ENCODE measurements around the gene PLK1.

PLK1 gene

DNA sequence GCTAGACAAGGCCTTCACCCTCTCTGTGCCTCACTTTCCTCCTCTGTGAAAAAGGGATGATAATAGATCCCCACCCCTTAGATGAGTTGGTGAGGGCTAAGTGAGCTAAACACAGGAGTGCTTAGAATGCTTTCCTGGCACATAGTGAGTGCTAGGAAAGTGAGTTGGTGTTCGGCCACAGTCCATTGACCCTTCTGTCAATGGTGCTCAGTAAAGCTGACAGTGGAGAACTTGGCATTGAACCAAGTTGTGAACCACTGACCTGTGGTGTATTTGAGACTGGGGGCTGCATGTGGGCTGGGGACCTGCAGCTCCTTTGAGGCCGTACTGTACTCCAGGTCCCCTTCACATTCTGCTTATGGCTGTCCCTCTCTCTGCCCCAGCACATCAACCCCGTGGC, 4.8 kb downstream of the PLK1 start:
- no peaks in the 10 kb centered on the region for H3K9me3 ChIP-seq (replicated peaks; ENCODE audit: insufficient read depth, low read length)
- no peak overlapping the region for H2AFZ ChIP-seq (ENCODE audit: low read length)
- no peaks in the 10 kb centered on the region for H3K9me2 ChIP-seq (replicated peaks; ENCODE audit: insufficient read depth, low read length)
- TF ChIP-seq, protein P1, sequence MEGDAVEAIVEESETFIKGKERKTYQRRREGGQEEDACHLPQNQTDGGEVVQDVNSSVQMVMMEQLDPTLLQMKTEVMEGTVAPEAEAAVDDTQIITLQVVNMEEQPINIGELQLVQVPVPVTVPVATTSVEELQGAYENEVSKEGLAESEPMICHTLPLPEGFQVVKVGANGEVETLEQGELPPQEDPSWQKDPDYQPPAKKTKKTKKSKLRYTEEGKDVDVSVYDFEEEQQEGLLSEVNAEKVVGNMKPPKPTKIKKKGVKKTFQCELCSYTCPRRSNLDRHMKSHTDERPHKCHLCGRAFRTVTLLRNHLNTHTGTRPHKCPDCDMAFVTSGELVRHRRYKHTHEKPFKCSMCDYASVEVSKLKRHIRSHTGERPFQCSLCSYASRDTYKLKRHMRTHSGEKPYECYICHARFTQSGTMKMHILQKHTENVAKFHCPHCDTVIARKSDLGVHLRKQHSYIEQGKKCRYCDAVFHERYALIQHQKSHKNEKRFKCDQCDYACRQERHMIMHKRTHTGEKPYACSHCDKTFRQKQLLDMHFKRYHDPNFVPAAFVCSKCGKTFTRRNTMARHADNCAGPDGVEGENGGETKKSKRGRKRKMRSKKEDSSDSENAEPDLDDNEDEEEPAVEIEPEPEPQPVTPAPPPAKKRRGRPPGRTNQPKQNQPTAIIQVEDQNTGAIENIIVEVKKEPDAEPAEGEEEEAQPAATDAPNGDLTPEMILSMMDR (IDR thresholded peaks at IDR 0.05; ENCODE audit: low read length), result no peak
- H3K9ac ChIP-seq (ENCODE audit: low read length), result no peak overlapping the region
- peaks cover 10% of the 10 kb centered on the region for H3K4me1 ChIP-seq (ENCODE audit: low read length)
- no peaks in the 10 kb centered on the region for H3K27me3 ChIP-seq (replicated peaks; ENCODE audit: insufficient read depth, low read length)
- H3K79me2 ChIP-seq (ENCODE audit: low read length), result peaks cover 59% of the 10 kb centered on the region
- H3F3A ChIP-seq (ENCODE audit: insufficient read depth, low read length), result no peaks in the 10 kb centered on the region; the same call in 1 of the 2 replicates
- H3K27ac ChIP-seq (ENCODE audit: low read length), result no peak overlapping the region
- no peak overlapping the region for H3K4me3 ChIP-seq (ENCODE audit: low read length)
- no peak for DNase-seq
- peaks cover 19% of the 10 kb centered on the region; the same call in 1 of the 2 replicates for H3K36me3 ChIP-seq (replicated peaks; ENCODE audit: insufficient read depth, low read length)
- H4K20me1 ChIP-seq (ENCODE audit: insufficient read depth, low read length), result no peaks in the 10 kb centered on the region
- H3K4me2 ChIP-seq (ENCODE audit: low read depth, low read length), result no peak overlapping the region

DNA sequence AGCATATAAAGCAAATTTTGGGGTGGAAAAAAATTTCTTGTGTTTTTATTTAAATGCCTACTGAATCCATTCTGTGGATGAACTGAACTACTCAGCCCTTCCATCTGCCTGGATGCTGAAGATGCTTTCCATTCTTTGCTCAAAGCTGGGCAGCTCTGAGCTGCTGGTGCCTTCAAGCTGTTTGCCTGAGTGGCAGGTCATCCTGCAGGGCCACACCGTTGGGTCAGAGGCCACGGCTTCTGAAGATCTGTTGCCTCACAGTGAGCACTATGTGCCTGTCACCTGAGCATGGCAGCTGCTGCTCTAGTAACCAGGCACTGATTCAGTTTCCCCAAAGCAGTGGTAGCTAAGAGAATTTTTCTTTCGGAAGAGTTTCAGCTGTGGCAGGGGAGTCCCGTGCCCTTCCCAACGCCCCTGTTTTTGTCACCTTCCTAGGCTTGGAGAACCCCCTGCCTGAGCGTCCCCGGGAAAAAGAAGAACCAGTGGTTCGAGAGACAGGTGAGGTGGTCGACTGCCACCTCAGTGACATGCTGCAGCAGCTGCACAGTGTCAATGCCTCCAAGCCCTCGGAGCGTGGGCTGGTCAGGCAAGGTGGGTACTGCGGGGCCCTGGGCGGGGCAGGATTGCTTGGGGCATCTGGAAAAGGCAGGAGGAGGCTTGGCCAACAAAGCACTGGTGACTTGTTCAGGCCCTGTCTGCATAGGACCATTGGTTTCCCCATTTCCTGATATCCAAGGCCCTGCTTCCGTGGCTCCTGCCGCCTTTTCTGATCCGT, 8.5 kb downstream of the PLK1 start:
- no peaks in the 10 kb centered on the region for H3K27me3 ChIP-seq (replicated peaks; ENCODE audit: insufficient read depth, low read length)
- DNase-seq, result no peak
- H4K20me1 ChIP-seq (ENCODE audit: insufficient read depth, low read length), result no peaks in the 10 kb centered on the region
- peaks cover 23% of the 10 kb centered on the region for H3K79me2 ChIP-seq (ENCODE audit: low read length)
- no peaks in the 10 kb centered on the region for H3K9me2 ChIP-seq (replicated peaks; ENCODE audit: insufficient read depth, low read length)
- TF ChIP-seq, protein P1 (IDR thresholded peaks at IDR 0.05; ENCODE audit: low read length), result no peak
- TF ChIP-seq EZH2 (optimal IDR thresholded peaks at IDR 0.05; ENCODE audit: low read depth, low read length) (no peak), EZH2phosphoT487 (IDR thresholded peaks at IDR 0.05; ENCODE audit: low read length) (no peak)
- H3K9ac ChIP-seq (ENCODE audit: low read length), result no peak overlapping the region
- no peaks in the 10 kb centered on the region for H3K9me3 ChIP-seq (replicated peaks; ENCODE audit: insufficient read depth, low read length)
- H3K4me3 ChIP-seq (ENCODE audit: low read length), result no peak overlapping the region
- H3K4me1 ChIP-seq (ENCODE audit: low read length), result no peaks in the 10 kb centered on the region
- H3K27ac ChIP-seq (ENCODE audit: low read length), result no peak overlapping the region
- H2AFZ ChIP-seq (ENCODE audit: low read length), result no peak overlapping the region
- H3K4me2 ChIP-seq (ENCODE audit: low read depth, low read length), result no peak overlapping the region
- peaks cover 2% of the 10 kb centered on the region; the same call in 1 of the 2 replicates for H3F3A ChIP-seq (ENCODE audit: insufficient read depth, low read length)
- H3K36me3 ChIP-seq (replicated peaks; ENCODE audit: insufficient read depth, low read length), result peaks cover 17% of the 10 kb centered on the region; the same call in 1 of the 2 replicates

DNA sequence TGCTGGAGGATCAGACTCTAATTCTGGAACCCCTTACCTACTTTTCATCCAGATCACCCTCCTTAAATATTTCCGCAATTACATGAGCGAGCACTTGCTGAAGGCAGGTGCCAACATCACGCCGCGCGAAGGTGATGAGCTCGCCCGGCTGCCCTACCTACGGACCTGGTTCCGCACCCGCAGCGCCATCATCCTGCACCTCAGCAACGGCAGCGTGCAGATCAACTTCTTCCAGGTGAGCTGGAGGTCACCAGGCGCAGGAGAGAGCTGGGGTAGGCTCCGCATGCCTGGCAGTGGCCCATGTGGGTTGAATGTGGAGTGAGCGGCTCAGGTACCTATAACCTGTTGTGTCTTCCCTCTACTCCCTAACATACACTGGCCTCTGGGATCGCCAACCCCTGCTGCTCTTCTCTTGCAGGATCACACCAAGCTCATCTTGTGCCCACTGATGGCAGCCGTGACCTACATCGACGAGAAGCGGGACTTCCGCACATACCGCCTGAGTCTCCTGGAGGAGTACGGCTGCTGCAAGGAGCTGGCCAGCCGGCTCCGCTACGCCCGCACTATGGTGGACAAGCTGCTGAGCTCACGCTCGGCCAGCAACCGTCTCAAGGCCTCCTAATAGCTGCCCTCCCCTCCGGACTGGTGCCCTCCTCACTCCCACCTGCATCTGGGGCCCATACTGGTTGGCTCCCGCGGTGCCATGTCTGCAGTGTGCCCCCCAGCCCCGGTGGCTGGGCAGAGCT, 10.9 kb downstream of the PLK1 start:
- Histone ChIP-seq H4K20me1 (ENCODE audit: insufficient read depth, low read length) (no peaks in the 10 kb centered on the region), H3K9ac (ENCODE audit: low read length) (no peak overlapping the region), H3K4me2 (ENCODE audit: low read depth, low read length) (no peak overlapping the region), H3K9me3 (replicated peaks; ENCODE audit: insufficient read depth, low read length) (no peaks in the 10 kb centered on the region), H3K9me2 (replicated peaks; ENCODE audit: insufficient read depth, low read length) (no peaks in the 10 kb centered on the region), H3K36me3 (replicated peaks; ENCODE audit: insufficient read depth, low read length) (0 out of 2 replicates have a peak, but pooled peaks cover 14% of the 10 kb centered on the region), H3K4me3 (ENCODE audit: low read length) (no peak overlapping the region), H3K27ac (ENCODE audit: low read length) (no peak overlapping the region), H3K4me1 (ENCODE audit: low read length) (no peaks in the 10 kb centered on the region), H3F3A (ENCODE audit: insufficient read depth, low read length) (0 out of 2 replicates have a peak, but pooled peaks cover 2% of the 10 kb centered on the region), H2AFZ (ENCODE audit: low read length) (no peak overlapping the region), H3K79me2 (ENCODE audit: low read length) (peaks cover 4% of the 10 kb centered on the region), H3K27me3 (replicated peaks; ENCODE audit: insufficient read depth, low read length) (no peaks in the 10 kb centered on the region)
- no peak for DNase-seq
- TF ChIP-seq, protein P1 (IDR thresholded peaks at IDR 0.05; ENCODE audit: low read length), result no peak
- no peak for TF ChIP-seq EZH2phosphoT487 (IDR thresholded peaks at IDR 0.05; ENCODE audit: low read length)
- no peak for TF ChIP-seq EZH2 (optimal IDR thresholded peaks at IDR 0.05; ENCODE audit: low read depth, low read length)
